Smooth muscle cell (in vitro differentiated cells): ENCODE results near the gene SPANXN3. TPM values are rescaled to one million over a fixed set of nuclear protein-coding genes. Genes with fewer than 3 reads are reported as not detected.

Experiments
- DNase-seq: peaks from one replicate; lab custom pipeline; 2025; ENCODE audit not compliant: unreplicated experiment; lab: John Stamatoyannopoulos, UW
- H2AFZ ChIP-seq: fragments of 200-600 bp; sonication (generic); 2 replicates; pipeline ENCODE4 v1.6.0; 2016; ENCODE audit warnings: antibody characterized with exemption, low read depth, mild to moderate bottlenecking
- H3F3A ChIP-seq: fragments of 200-600 bp; sonication (generic); 2 replicates; pipeline ENCODE4 v1.6.0; 2017; ENCODE audit warnings: antibody characterized with exemption, low read depth
- H3K27ac ChIP-seq: fragments of 200-600 bp; sonication (generic); 2 replicates; pipeline ENCODE4 v1.5.1; 2016; ENCODE audit warnings: low read depth, mild to moderate bottlenecking
- H3K27me3 ChIP-seq: fragments of 200-600 bp; sonication (generic); 2 replicates; pipeline ENCODE4 v1.6.1; 2016; ENCODE audit warnings: low read depth, mild to moderate bottlenecking
- H3K36me3 ChIP-seq: fragments of 200-600 bp; sonication (generic); 2 replicates; pipeline ENCODE4 v1.5.1; 2016; ENCODE audit warnings: low read depth
- H3K4me1 ChIP-seq: fragments of 200-600 bp; sonication (generic); 2 replicates; pipeline ENCODE4 v1.5.1; 2016; ENCODE audit warnings: low read depth
- H3K4me2 ChIP-seq: fragments of 200-600 bp; sonication (generic); 2 replicates; pipeline ENCODE4 v1.6.0; 2016; ENCODE audit warnings: mild to moderate bottlenecking
- H3K4me3 ChIP-seq: fragments of 200-600 bp; sonication (generic); 2 replicates; pipeline ENCODE4 v1.5.1; 2016; ENCODE audit warnings: mild to moderate bottlenecking
- H3K79me2 ChIP-seq: fragments of 200-600 bp; sonication (generic); 2 replicates; pipeline ENCODE4 v1.6.0; 2016; ENCODE audit warnings: low read depth, mild to moderate bottlenecking
- H3K9ac ChIP-seq: fragments of 200-600 bp; sonication (generic); 2 replicates; pipeline ENCODE4 v1.6.0; 2016; ENCODE audit warnings: low read depth
- H3K9me3 ChIP-seq: fragments of 200-600 bp; sonication (generic); replicated peaks from 2 replicates; pipeline ENCODE4 v1.5.1; 2016; ENCODE audit warnings: low read depth
- H4K20me1 ChIP-seq: fragments of 200-600 bp; sonication (generic); 2 replicates; pipeline ENCODE4 v1.6.0; 2016; ENCODE audit warnings: low read depth
- WGBS: methylation state at CpG from one replicate; pipeline ENCODE4 v1.1.7; 2016; ENCODE audit warnings: low lambda C conversion rate; 5-methylcytosine and 5-hydroxymethylcytosine counted together
- polyA plus RNA-seq: library from polyadenylated mRNA; unstranded; fragments of >200 nt; fragmentation: Nextera tagmentation; extraction: Ambion mirVana; gene quantifications from 2 replicates; pipeline ENCODE4 v1.2.1, GENCODE V29; 2016
- total RNA-seq: library from RNA; depleted of rRNA; stranded (reverse); fragments of >200 nt; gene quantifications from 2 replicates; pipeline ENCODE4 v1.2.3, GENCODE V29; 2014
- TF ChIP-seq, protein P1 (sequence below): fragments of 200-600 bp; sonication (generic); IDR thresholded peaks from 2 replicates; pipeline ENCODE4 v1.5.1; 2017; ENCODE audit warnings: borderline replicate concordance, mild to moderate bottlenecking, antibody characterized with exemption; ENCODE audit not compliant: insufficient read depth, poor library complexity, severe bottlenecking

SPANXN3 gene
- total and polyA plus RNA-seq, 2 experiments from 2014 or later, result not detected

DNA sequence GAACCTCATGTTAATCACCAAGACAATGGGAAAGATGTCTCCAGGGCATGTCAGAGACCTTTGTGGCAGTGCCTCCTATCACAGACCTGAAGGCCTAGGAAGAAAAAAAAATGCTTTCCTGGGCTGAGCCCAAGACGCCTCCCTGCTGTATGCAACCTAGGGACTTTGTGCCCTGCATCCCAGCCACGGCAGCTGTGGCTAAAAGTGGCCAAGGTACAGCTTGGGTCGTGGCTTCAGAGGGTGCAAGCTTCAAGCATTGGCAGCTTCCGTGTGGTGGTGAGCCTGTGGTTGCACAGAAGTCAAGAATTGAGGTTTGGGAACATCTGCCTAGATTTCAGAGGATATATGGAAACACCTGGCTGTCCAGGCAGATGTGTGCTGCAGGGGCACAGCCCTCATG is 40.5 kb downstream of the SPANXN3 start:
- no peaks in the 10 kb centered on the region for H3K79me2 ChIP-seq
- H3K4me3 ChIP-seq, result no peak overlapping the region
- H4K20me1 ChIP-seq, result no peaks in the 10 kb centered on the region
- TF ChIP-seq, protein P1, sequence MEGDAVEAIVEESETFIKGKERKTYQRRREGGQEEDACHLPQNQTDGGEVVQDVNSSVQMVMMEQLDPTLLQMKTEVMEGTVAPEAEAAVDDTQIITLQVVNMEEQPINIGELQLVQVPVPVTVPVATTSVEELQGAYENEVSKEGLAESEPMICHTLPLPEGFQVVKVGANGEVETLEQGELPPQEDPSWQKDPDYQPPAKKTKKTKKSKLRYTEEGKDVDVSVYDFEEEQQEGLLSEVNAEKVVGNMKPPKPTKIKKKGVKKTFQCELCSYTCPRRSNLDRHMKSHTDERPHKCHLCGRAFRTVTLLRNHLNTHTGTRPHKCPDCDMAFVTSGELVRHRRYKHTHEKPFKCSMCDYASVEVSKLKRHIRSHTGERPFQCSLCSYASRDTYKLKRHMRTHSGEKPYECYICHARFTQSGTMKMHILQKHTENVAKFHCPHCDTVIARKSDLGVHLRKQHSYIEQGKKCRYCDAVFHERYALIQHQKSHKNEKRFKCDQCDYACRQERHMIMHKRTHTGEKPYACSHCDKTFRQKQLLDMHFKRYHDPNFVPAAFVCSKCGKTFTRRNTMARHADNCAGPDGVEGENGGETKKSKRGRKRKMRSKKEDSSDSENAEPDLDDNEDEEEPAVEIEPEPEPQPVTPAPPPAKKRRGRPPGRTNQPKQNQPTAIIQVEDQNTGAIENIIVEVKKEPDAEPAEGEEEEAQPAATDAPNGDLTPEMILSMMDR, result no peak
- 60% methylated on average over 4 of the region's 4 CpGs for WGBS
- H3K4me1 ChIP-seq, result no peaks in the 10 kb centered on the region
- no peaks in the 10 kb centered on the region for H3K9me3 ChIP-seq
- H3K27me3 ChIP-seq, result no peaks in the 10 kb centered on the region
- H3K4me2 ChIP-seq, result no peak overlapping the region
- no peak for DNase-seq
- no peaks in the 10 kb centered on the region for H3F3A ChIP-seq
- H3K27ac ChIP-seq, result no peak overlapping the region
- H3K36me3 ChIP-seq, result no peaks in the 10 kb centered on the region
- H2AFZ ChIP-seq, result no peak overlapping the region
- no peak overlapping the region for H3K9ac ChIP-seq

DNA sequence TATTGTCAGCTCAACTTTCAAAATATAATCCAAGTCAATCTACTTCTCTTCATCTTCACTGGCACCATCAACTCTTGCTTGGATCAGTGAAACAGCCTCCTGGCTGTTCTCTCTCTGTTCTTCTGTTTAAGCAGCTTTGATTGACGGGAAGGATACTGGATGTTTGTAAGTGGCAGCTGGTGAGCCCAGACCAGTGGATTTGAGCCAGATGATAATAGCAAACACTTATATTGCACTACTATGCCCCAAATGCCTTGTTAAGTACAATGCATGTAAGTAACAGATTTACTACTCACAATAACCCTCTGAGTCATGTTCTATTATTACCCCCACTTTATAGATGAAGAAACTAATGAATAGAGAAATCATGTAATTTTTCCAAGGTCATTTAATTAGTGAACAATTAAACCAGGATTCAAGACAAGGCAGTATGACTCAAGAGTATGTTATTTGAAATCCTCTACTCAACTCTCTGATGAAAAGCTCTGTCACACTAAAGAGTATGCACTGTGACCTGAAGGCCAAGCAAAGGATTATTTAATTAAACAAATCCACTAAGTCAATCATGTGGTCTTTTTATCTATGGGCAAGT is 44.8 kb downstream of the SPANXN3 start:
- no peak overlapping the region for H3K27ac ChIP-seq
- H3K9me3 ChIP-seq, result no peaks in the 10 kb centered on the region
- no peaks in the 10 kb centered on the region for H4K20me1 ChIP-seq
- no peak for DNase-seq
- no peak overlapping the region for H3K4me2 ChIP-seq
- TF ChIP-seq, protein P1, result no peak
- no peaks in the 10 kb centered on the region for H3K4me1 ChIP-seq
- no peaks in the 10 kb centered on the region for H3K27me3 ChIP-seq
- 77% methylated on average over 1 of the region's 1 CpG for WGBS
- H3K9ac ChIP-seq, result no peak overlapping the region
- H2AFZ ChIP-seq, result no peak overlapping the region
- no peaks in the 10 kb centered on the region for H3F3A ChIP-seq
- H3K79me2 ChIP-seq, result no peaks in the 10 kb centered on the region
- H3K36me3 ChIP-seq, result no peaks in the 10 kb centered on the region
- H3K4me3 ChIP-seq, result no peak overlapping the region

DNA sequence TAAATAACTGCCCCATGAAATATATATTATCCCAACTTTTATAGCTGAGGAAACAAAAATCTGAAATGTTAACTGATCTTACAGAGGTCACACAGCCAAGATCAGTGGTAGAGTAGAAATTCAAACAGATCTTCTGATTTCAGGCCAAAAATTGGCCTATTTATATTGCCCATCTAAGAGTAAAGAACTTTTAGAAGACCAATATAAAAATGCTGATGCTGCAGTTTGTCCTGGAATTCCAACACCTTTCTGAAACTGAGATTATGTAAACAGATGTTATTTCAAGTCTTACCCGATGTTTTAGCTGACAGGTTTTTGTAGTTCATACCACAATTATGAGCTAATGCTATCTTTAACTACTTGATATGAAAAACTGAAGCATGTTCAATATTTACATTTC is 51.1 kb downstream of the SPANXN3 start:
- no peaks in the 10 kb centered on the region for H3K4me1 ChIP-seq
- TF ChIP-seq, protein P1, result no peak
- H3K36me3 ChIP-seq, result no peaks in the 10 kb centered on the region
- H3K27me3 ChIP-seq, result no peaks in the 10 kb centered on the region
- no peak for DNase-seq
- H3F3A ChIP-seq, result no peaks in the 10 kb centered on the region
- no peaks in the 10 kb centered on the region for H3K79me2 ChIP-seq
- no peaks in the 10 kb centered on the region for H3K9me3 ChIP-seq
- 87% methylated on average over 1 of the region's 1 CpG for WGBS
- H4K20me1 ChIP-seq, result no peaks in the 10 kb centered on the region
- no peak overlapping the region for H3K27ac ChIP-seq
- no peak overlapping the region for H3K4me3 ChIP-seq
- H2AFZ ChIP-seq, result no peak overlapping the region
- H3K4me2 ChIP-seq, result no peak overlapping the region
- no peak overlapping the region for H3K9ac ChIP-seq

DNA sequence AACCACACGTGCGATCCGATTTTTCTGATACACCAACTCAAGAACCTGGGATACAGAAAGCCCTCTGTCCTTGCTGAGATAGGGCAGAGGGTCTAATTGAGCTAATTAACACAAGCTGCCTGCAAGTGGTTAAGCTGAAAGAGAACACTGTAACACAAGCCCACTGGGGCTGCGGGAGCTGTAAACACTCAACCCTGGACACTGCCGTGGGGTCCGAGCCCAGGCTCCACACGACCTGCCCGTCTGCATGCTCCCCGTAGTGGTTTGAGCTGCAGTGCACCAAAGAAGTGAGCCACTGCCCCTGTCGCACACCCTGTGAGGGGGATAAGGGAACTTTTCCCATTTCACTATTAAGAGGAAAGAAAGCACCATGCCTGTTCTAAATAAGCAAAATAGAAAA is 54.6 kb downstream of the SPANXN3 start:
- no peaks in the 10 kb centered on the region for H3K9me3 ChIP-seq
- no peak overlapping the region for H3K4me2 ChIP-seq
- no peak for DNase-seq
- no peak overlapping the region for H3K9ac ChIP-seq
- no peaks in the 10 kb centered on the region for H4K20me1 ChIP-seq
- no peaks in the 10 kb centered on the region for H3K79me2 ChIP-seq
- H3K4me1 ChIP-seq, result no peaks in the 10 kb centered on the region
- H3K27me3 ChIP-seq, result no peaks in the 10 kb centered on the region
- no peaks in the 10 kb centered on the region for H3F3A ChIP-seq
- H3K36me3 ChIP-seq, result no peaks in the 10 kb centered on the region
- no peak overlapping the region for H3K4me3 ChIP-seq
- H2AFZ ChIP-seq, result no peak overlapping the region
- WGBS, result 84% methylated on average over 10 of the region's 10 CpGs
- TF ChIP-seq, protein P1, result no peak
- H3K27ac ChIP-seq, result no peak overlapping the region
